Uterus (tissue), 4 donors: ENCODE data around the gene NFE2L2. TPM values are rescaled to one million over a fixed set of nuclear protein-coding genes. Genes with fewer than 3 reads are reported as not detected.

Experiments
- DNase-seq, 2 donors: peaks; one replicate each; pipeline ENCODE4 v3.0.0-alpha.2; 2019 to 2020
- H3K27ac ChIP-seq, 2 donors: fragments of 200-600 bp; sonication (generic); 1 replicate in 1 of 2; 2 replicates in 1 of 2; pipeline ENCODE4 v1.5.1; 2016 to 2018
- H3K27me3 ChIP-seq, 2 donors: fragments of 200-600 bp; sonication (generic); one replicate each; pipeline ENCODE4 v1.5.1; 2018 to 2019; ENCODE audit warnings: control low read depth in 1 of 2
- H3K36me3 ChIP-seq, 2 donors: fragments of 200-600 bp; sonication (generic); one replicate each; pipeline ENCODE4 v1.5.1; 2019; ENCODE audit warnings: control low read depth in 1 of 2
- H3K4me1 ChIP-seq, 2 donors: fragments of 200-600 bp; sonication (generic); one replicate each; pipeline ENCODE4 v1.5.1; 2018 to 2019; ENCODE audit warnings: control low read depth in 1 of 2
- H3K4me3 ChIP-seq, 2 donors: fragments of 200-600 bp; sonication (generic); 1 replicate in 1 of 2; 2 replicates in 1 of 2; pipeline ENCODE4 v1.5.1; 2018 to 2019; ENCODE audit warnings: mild to moderate bottlenecking in 1 of 2
- H3K9me3 ChIP-seq, 2 donors: fragments of 200-600 bp; sonication (generic); one replicate each; pipeline ENCODE4 v1.5.1; 2019; ENCODE audit warnings: control low read depth in 1 of 2
- CTCF ChIP-seq, 4 experiments: fragments of 200-600 bp in 2 of 4; fragments of 450-650 bp in 2 of 4; sonication (generic) in 2 of 4; IDR thresholded peaks; one replicate each; pipeline ENCODE4 v1.5.1; 2016 to 2019; ENCODE audit warnings: antibody characterized with exemption in 4 of 4, mild to moderate bottlenecking in 2 of 4, moderate library complexity in 1 of 4
- POLR2A ChIP-seq, 2 donors: fragments of 450-650 bp; IDR thresholded peaks; one replicate each; pipeline ENCODE4 v1.6.1; 2016; ENCODE audit warnings: antibody characterized with exemption in 2 of 2, mild to moderate bottlenecking in 1 of 2, moderate library complexity in 1 of 2
- intact Hi-C: fragments of 100-400 bp; cut with DNase I; formaldehyde crosslinking; loops from one replicate; pipeline ENCODE4 v1.15.1; 2023; ENCODE audit warnings: low total_unique reads
- total RNA-seq, 4 donors: library from RNA; depleted of rRNA in 3 of 4; stranded (reverse); fragments of >200 nt in 3 of 4; gene quantifications; one replicate each; pipeline versions ENCODE4 v1.1.0 to v1.2.4, GENCODE V29; 2014 to 2023
- donor health status: DM: yes; HTN: yes; CAD: no.

NFE2L2 gene
- total RNA-seq, 4 donors from 2014 or later: 53.0 to 148 (median 90.0) TPM

DNA sequence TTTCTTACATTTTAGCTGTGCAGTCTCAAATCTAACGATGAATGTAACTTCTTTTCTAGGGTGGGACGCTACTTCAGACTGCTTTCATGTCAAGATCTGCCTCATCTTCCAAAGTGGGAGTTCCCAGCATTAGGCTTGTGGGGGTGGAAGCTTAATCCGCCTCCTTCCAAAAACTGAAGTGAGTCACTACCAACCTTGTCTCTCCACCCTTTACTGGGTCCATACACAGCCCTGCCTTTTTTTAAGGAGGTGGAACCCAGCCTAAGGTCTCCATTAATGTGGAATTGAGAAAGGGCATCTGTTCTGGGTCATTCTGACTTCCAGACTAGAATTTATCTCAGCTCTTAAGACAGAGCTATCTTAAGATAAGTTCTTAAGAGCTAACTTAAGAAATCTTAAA, 42.0 kb upstream of the NFE2L2 start:
- TF ChIP-seq POLR2A (IDR thresholded peaks at IDR 0.05) (no peak), CTCF (IDR thresholded peaks at IDR 0.05) (no peak)
- peak; percentile 58 to 77 for DNase-seq
- peaks cover 0 to 5% of the 10 kb centered on the region in 2 donors for H3K4me1 ChIP-seq
- H3K27ac ChIP-seq: peak overlapping the region; percentile 26 to 61
- H3K9me3 ChIP-seq: no peaks in the 10 kb centered on the region
- H3K4me3 ChIP-seq: no peak overlapping the region
- H3K36me3 ChIP-seq: no peaks in the 10 kb centered on the region
- intact Hi-C loops: no loop called here
- no peaks in the 10 kb centered on the region for H3K27me3 ChIP-seq

GRCh38 chr2:177303939-177304338, 39.4 kb upstream of the NFE2L2 start:
- H3K4me1 ChIP-seq: peaks cover 0 to 5% of the 10 kb centered on the region in 2 donors

DNA sequence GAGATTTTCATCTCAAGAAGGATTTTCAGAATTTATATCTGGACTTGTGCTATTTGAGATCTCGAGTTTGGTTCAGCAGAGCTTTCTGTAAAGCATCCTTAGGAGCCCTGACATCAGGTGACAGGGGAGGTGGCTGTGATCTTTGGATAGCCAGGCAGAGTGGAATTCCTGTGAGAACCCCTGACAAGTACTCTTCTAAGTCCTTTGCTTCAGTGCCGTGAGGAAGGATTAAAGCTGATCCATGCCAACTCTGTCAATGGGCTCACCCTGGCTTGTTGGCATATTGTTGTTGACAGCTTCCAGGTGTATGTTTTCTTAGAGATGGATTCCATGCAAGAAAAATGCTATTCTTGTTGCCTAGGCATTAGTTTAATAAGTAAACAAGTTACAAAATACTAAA, 38.0 kb upstream of the NFE2L2 start:
- no peaks in the 10 kb centered on the region for H3K9me3 ChIP-seq
- no peak for TF ChIP-seq POLR2A (IDR thresholded peaks at IDR 0.05)
- TF ChIP-seq CTCF (IDR thresholded peaks at IDR 0.05): no peak

More at GRCh38 chr2:177303939-177304338, 39.4 kb upstream of the NFE2L2 start:
- no peak overlapping the region for H3K4me3 ChIP-seq
- H3K9me3 ChIP-seq: no peaks in the 10 kb centered on the region
- H3K27ac ChIP-seq: no peak overlapping the region
- no peak for DNase-seq
- intact Hi-C loops: no loop called here
- no peaks in the 10 kb centered on the region for H3K36me3 ChIP-seq
- no peak for TF ChIP-seq CTCF (IDR thresholded peaks at IDR 0.05)
- no peaks in the 10 kb centered on the region for H3K27me3 ChIP-seq

GRCh38 chr2:177298191-177298590, 33.7 kb upstream of the NFE2L2 start:
- no peaks in the 10 kb centered on the region for H3K36me3 ChIP-seq
- H3K27ac ChIP-seq: peak overlapping the region; percentile 16 to 24
- TF ChIP-seq POLR2A (IDR thresholded peaks at IDR 0.05) (no peak), CTCF (IDR thresholded peaks at IDR 0.05) (no peak)
- no peaks in the 10 kb centered on the region for H3K27me3 ChIP-seq
- H3K4me1 ChIP-seq: peaks cover 0 to 5% of the 10 kb centered on the region in 2 donors
- intact Hi-C loops: no loop called here
- H3K9me3 ChIP-seq: no peaks in the 10 kb centered on the region
- DNase-seq: no peak
- H3K4me3 ChIP-seq: no peak overlapping the region

More for the DNA sequence above, 38.0 kb upstream of the NFE2L2 start:
- no peaks in the 10 kb centered on the region for H3K27me3 ChIP-seq
- intact Hi-C loops: no loop called here
- DNase-seq: no peak
- H3K36me3 ChIP-seq: no peaks in the 10 kb centered on the region
- no peak overlapping the region for H3K27ac ChIP-seq
- no peak overlapping the region for H3K4me3 ChIP-seq
- peaks cover 0 to 4% of the 10 kb centered on the region in 2 donors for H3K4me1 ChIP-seq

GRCh38 chr2:177296040-177296439, 31.5 kb upstream of the NFE2L2 start:
- Histone ChIP-seq H3K27ac (peak overlapping the region; percentile 60 to 78), H3K27me3 (no peaks in the 10 kb centered on the region), H3K36me3 (no peaks in the 10 kb centered on the region), H3K4me3 (no peak overlapping the region), H3K4me1 (peaks cover 0 to 5% of the 10 kb centered on the region in 2 donors), H3K9me3 (no peaks in the 10 kb centered on the region)
- intact Hi-C loops: no loop called here
- TF ChIP-seq POLR2A (IDR thresholded peaks at IDR 0.05) (no peak), CTCF (IDR thresholded peaks at IDR 0.05) (peak in 1 of 4 experiments; percentile 4)
- no peak for DNase-seq
